ENCODE results near the gene SYTL3. TPM values are rescaled to one million over a fixed set of nuclear protein-coding genes. Genes with fewer than 3 reads are reported as not detected.

The SYTL3 gene
- total RNA-seq, 6 donors from 2014 or later, result 10.3 to 28.3 (median 20.0) TPM

GRCh38 chr6:158772851-158773371 is 123.1 kb downstream of the SYTL3 start:
- no peak for TF ChIP-seq EP300 (IDR thresholded peaks at IDR 0.05)
- no peak for TF ChIP-seq POLR2AphosphoS5 (IDR thresholded peaks at IDR 0.05)
- TF ChIP-seq POLR2A (IDR thresholded peaks at IDR 0.05), result no peak
- TF ChIP-seq, protein P1, sequence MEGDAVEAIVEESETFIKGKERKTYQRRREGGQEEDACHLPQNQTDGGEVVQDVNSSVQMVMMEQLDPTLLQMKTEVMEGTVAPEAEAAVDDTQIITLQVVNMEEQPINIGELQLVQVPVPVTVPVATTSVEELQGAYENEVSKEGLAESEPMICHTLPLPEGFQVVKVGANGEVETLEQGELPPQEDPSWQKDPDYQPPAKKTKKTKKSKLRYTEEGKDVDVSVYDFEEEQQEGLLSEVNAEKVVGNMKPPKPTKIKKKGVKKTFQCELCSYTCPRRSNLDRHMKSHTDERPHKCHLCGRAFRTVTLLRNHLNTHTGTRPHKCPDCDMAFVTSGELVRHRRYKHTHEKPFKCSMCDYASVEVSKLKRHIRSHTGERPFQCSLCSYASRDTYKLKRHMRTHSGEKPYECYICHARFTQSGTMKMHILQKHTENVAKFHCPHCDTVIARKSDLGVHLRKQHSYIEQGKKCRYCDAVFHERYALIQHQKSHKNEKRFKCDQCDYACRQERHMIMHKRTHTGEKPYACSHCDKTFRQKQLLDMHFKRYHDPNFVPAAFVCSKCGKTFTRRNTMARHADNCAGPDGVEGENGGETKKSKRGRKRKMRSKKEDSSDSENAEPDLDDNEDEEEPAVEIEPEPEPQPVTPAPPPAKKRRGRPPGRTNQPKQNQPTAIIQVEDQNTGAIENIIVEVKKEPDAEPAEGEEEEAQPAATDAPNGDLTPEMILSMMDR (IDR thresholded peaks at IDR 0.05), result no peak
- Histone ChIP-seq H3K9me3 (no peaks in the 10 kb centered on the region), H3K4me3 (no peak overlapping the region), H3K27me3 (no peaks in the 10 kb centered on the region), H3K4me1 (peaks cover 0 to 9% (median 0%) of the 10 kb centered on the region in 4 donors), H3K36me3 (peaks cover 51 to 100% (median 90%) of the 10 kb centered on the region in 4 donors), H3K27ac (peak overlapping the region in 2 of 4 donors; percentile 37 to 38)
- ATAC-seq (ENCODE audit: low FRiP score in 2 of 2) (peak in 1 of 2 donors; percentile 52), DNase-seq (no peak)
- 72% methylated on average over 6 of the region's 6 CpGs for WGBS, 2 donors

GRCh38 chr6:158773581-158774449 is 124.0 kb downstream of the SYTL3 start:
- no peaks in the 10 kb centered on the region for H3K27me3 ChIP-seq
- H3K36me3 ChIP-seq, result peaks cover 46 to 100% (median 86%) of the 10 kb centered on the region in 4 donors
- 84 to 85% methylated on average over 20 to 21 of the region's 21 CpGs for WGBS, 2 donors
- no peaks in the 10 kb centered on the region for H3K9me3 ChIP-seq
- peaks cover 0 to 9% (median 0%) of the 10 kb centered on the region in 4 donors for H3K4me1 ChIP-seq
- no peak for TF ChIP-seq POLR2A (IDR thresholded peaks at IDR 0.05)
- no peak for TF ChIP-seq EP300 (IDR thresholded peaks at IDR 0.05)
- no peak for TF ChIP-seq POLR2AphosphoS5 (IDR thresholded peaks at IDR 0.05)
- TF ChIP-seq, protein P1 (IDR thresholded peaks at IDR 0.05), result no peak
- no peak for ATAC-seq (ENCODE audit: low FRiP score in 2 of 2)
- DNase-seq, result peak in 1 of 2 donors; percentile 53
- no peak overlapping the region for H3K4me3 ChIP-seq
- H3K27ac ChIP-seq, result peak overlapping the region in 2 of 4 donors; percentile 27 to 38

- ATAC-seq (ENCODE audit: low FRiP score in 2 of 2) (no peak), DNase-seq (no peak)
- TF ChIP-seq POLR2AphosphoS5 (IDR thresholded peaks at IDR 0.05) (no peak), POLR2A (IDR thresholded peaks at IDR 0.05) (no peak), EP300 (IDR thresholded peaks at IDR 0.05) (no peak)
- TF ChIP-seq, protein P1 (IDR thresholded peaks at IDR 0.05), result no peak
These were observed 125.0 kb downstream of the SYTL3 start for GRCh38 chr6:158774717-158775449.

DNA sequence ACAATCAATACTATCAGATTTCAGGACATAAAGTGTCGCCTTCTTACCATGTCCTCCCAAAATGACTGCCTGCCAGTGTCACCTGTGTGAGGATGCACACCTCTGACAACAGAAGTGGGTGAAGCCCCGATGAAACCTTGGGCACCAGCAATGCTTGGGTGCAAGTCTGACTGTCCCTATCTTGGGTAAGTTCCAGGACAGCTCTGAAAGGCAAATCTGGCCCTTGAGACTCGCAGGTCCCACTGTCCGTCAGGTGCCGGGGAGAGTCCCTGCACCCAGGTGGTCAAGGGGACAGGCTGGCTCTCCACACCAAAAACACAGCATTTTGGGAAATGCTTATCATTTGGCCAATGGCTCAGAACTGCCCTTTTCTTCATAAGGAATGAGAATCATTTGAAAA is 126.0 kb downstream of the SYTL3 start:
- Histone ChIP-seq H3K4me1 (peaks cover 0 to 22% (median 1%) of the 10 kb centered on the region in 4 donors), H3K9me3 (no peaks in the 10 kb centered on the region), H3K36me3 (peaks cover 29 to 100% (median 77%) of the 10 kb centered on the region in 4 donors), H3K27me3 (no peaks in the 10 kb centered on the region), H3K27ac (no peak overlapping the region), H3K4me3 (no peak overlapping the region)
- 91 to 96% methylated on average over 2 to 5 of the region's 5 CpGs for WGBS, 2 donors
- ATAC-seq (ENCODE audit: low FRiP score in 2 of 2), result no peak
- TF ChIP-seq POLR2AphosphoS5 (IDR thresholded peaks at IDR 0.05) (no peak), POLR2A (IDR thresholded peaks at IDR 0.05) (no peak)
- TF ChIP-seq, protein P1 (IDR thresholded peaks at IDR 0.05), result no peak
- no peak for DNase-seq

More at GRCh38 chr6:158774717-158775449, 125.0 kb downstream of the SYTL3 start:
- no peaks in the 10 kb centered on the region for H3K27me3 ChIP-seq
- H3K9me3 ChIP-seq, result no peaks in the 10 kb centered on the region
- peaks cover 0 to 13% (median 0%) of the 10 kb centered on the region in 4 donors for H3K4me1 ChIP-seq
- H3K27ac ChIP-seq, result no peak overlapping the region
- no peak overlapping the region for H3K4me3 ChIP-seq
- peaks cover 35 to 100% (median 78%) of the 10 kb centered on the region in 4 donors for H3K36me3 ChIP-seq
- WGBS, 2 donors, result 90 to 91% methylated on average over 17 of the region's 17 CpGs

Data from upper lobe of left lung (tissue), 6 donors.